HEK293 (cell line): ENCODE data around the gene IFIH1.
A peak's percentile ranks its signal among the peaks of the same experiment; 100 is the strongest.

ENCODE experiments used
- CTCF ChIA-PET: fragments of 350-600 bp; formaldehyde crosslinking; extraction: SDS; loops from one replicate; lab custom pipeline; 2021; ENCODE audit warnings: antibody characterized with exemption; lab: Yijun Ruan, JAX
- POLR2A ChIA-PET: fragments of 300-600 bp; formaldehyde crosslinking; extraction: SDS; loops from one replicate; lab custom pipeline; 2020; ENCODE audit warnings: antibody characterized with exemption, inconsistent platforms; lab: Yijun Ruan, JAX
- H3K27ac ChIP-seq: fragments of 200-500 bp; sonication (Bioruptor generic); 2 replicates; pipeline ENCODE4 v1.5.1; 2014; ENCODE audit warnings: low read depth, low read length, control low read depth, inconsistent platforms; ENCODE audit errors: extremely low read depth
- H3K36me3 ChIP-seq, 2 experiments: fragments of 200-500 bp in 1 of 2; sonication (Bioruptor generic) in 1 of 2; 1 replicate in 1 of 2; 2 replicates in 1 of 2; pipeline ENCODE4 v1.5.1; 2014 to 2017; ENCODE audit warnings: inconsistent platforms in 2 of 2, low read length in 2 of 2; ENCODE audit not compliant: control insufficient read depth in 2 of 2, insufficient read depth in 1 of 2
- H3K4me1 ChIP-seq: fragments of 200-500 bp; sonication (Bioruptor generic); 2 replicates; pipeline ENCODE4 v1.5.1; 2014; ENCODE audit warnings: mild to moderate bottlenecking, low read length, inconsistent platforms; ENCODE audit not compliant: control insufficient read depth, insufficient read depth
- H3K4me3 ChIP-seq: 2 replicates; pipeline ENCODE4 v1.5.1; 2011; ENCODE audit warnings: low read depth, mild to moderate bottlenecking, control low read depth, low read length, moderate library complexity
- H3K9me3 ChIP-seq: fragments of 200-500 bp; sonication (Bioruptor generic); 2 replicates; pipeline ENCODE4 v1.5.1; 2014; ENCODE audit warnings: low read depth, low read length, inconsistent platforms; ENCODE audit not compliant: control insufficient read depth, insufficient read depth
- GLIS1 ChIP-seq: fragments of 450-650 bp; formaldehyde crosslinking; IDR thresholded peaks from 2 replicates; pipeline ENCODE4 v1.5.1; 2016; ENCODE audit warnings: missing biosample characterization, missing genetic modification characterization
- OSR2 ChIP-seq: fragments of 450-650 bp; formaldehyde crosslinking; IDR thresholded peaks from 2 replicates; pipeline ENCODE4 v1.5.1; 2016; ENCODE audit warnings: missing biosample characterization, missing genetic modification characterization
- PRDM6 ChIP-seq: fragments of 450-650 bp; formaldehyde crosslinking; IDR thresholded peaks from 2 replicates; pipeline ENCODE4 v1.5.1; 2017; ENCODE audit warnings: missing biosample characterization, missing genetic modification characterization
- SALL2 ChIP-seq: fragments of 450-650 bp; formaldehyde crosslinking; IDR thresholded peaks from 2 replicates; pipeline ENCODE4 v1.5.0; 2017; ENCODE audit warnings: missing biosample characterization, mild to moderate bottlenecking, missing genetic modification characterization, borderline replicate concordance
- SETDB1 ChIP-seq: IDR thresholded peaks from one replicate; pipeline ENCODE4 v1.6.1; 2017; ENCODE audit warnings: mild to moderate bottlenecking, low read length, moderate library complexity, mixed read lengths; ENCODE audit not compliant: insufficient read length
- WT1 ChIP-seq: fragments of 450-650 bp; formaldehyde crosslinking; IDR thresholded peaks from 2 replicates; pipeline ENCODE4 v1.5.1; 2016; ENCODE audit warnings: missing biosample characterization, missing genetic modification characterization
- ZBTB21 ChIP-seq: fragments of 450-650 bp; formaldehyde crosslinking; IDR thresholded peaks from 2 replicates; pipeline ENCODE4 v1.5.1; 2017; ENCODE audit warnings: missing biosample characterization, missing genetic modification characterization
- ZBTB6 ChIP-seq: fragments of 450-650 bp; formaldehyde crosslinking; IDR thresholded peaks from 2 replicates; pipeline ENCODE4 v1.5.1; 2017; ENCODE audit warnings: missing biosample characterization, missing genetic modification characterization
- ZFP3 ChIP-seq: fragments of 450-650 bp; formaldehyde crosslinking; IDR thresholded peaks from 2 replicates; pipeline ENCODE4 v1.5.1; 2016; ENCODE audit warnings: low read depth, missing biosample characterization, missing genetic modification characterization
- ZFP37 ChIP-seq: fragments of 450-650 bp; formaldehyde crosslinking; IDR thresholded peaks from 2 replicates; pipeline ENCODE4 v1.5.1; 2016; ENCODE audit warnings: missing biosample characterization, missing genetic modification characterization
- ZNF112 ChIP-seq: fragments of 450-650 bp; formaldehyde crosslinking; IDR thresholded peaks from 2 replicates; pipeline ENCODE4 v1.5.0; 2017; ENCODE audit warnings: missing biosample characterization, missing genetic modification characterization
- ZNF121 ChIP-seq: fragments of 450-650 bp; formaldehyde crosslinking; IDR thresholded peaks from 2 replicates; pipeline ENCODE4 v1.5.1; 2016; ENCODE audit warnings: missing biosample characterization, missing genetic modification characterization
- ZNF155 ChIP-seq: fragments of 450-650 bp; formaldehyde crosslinking; IDR thresholded peaks from 2 replicates; pipeline ENCODE4 v1.5.1; 2016; ENCODE audit warnings: missing biosample characterization, missing genetic modification characterization
- ZNF426 ChIP-seq: fragments of 450-650 bp; formaldehyde crosslinking; IDR thresholded peaks from 2 replicates; pipeline ENCODE4 v1.5.1; 2017; ENCODE audit warnings: missing biosample characterization, missing genetic modification characterization, mild to moderate bottlenecking, inconsistent platforms, moderate library complexity
- ZNF514 ChIP-seq: fragments of 450-650 bp; formaldehyde crosslinking; IDR thresholded peaks from 2 replicates; pipeline ENCODE4 v1.5.1; 2016; ENCODE audit warnings: missing biosample characterization, missing genetic modification characterization
- ZNF530 ChIP-seq: fragments of 450-650 bp; formaldehyde crosslinking; IDR thresholded peaks from 2 replicates; pipeline ENCODE4 v1.5.1; 2016; ENCODE audit warnings: low read depth, missing biosample characterization, missing genetic modification characterization
- ZNF548 ChIP-seq: fragments of 450-650 bp; formaldehyde crosslinking; IDR thresholded peaks from 2 replicates; pipeline ENCODE4 v1.5.1; 2016; ENCODE audit warnings: missing biosample characterization, missing genetic modification characterization
- ZNF561 ChIP-seq: fragments of 450-650 bp; IDR thresholded peaks from 2 replicates; pipeline ENCODE4 v1.5.1; 2018; ENCODE audit warnings: missing biosample characterization, missing genetic modification characterization, borderline replicate concordance
- ZNF626 ChIP-seq: fragments of 450-650 bp; sonication (Bioruptor Pico); formaldehyde crosslinking; IDR thresholded peaks from 2 replicates; pipeline ENCODE4 v1.5.1; 2018; ENCODE audit warnings: missing biosample characterization, missing genetic modification characterization, inconsistent platforms
- ZNF654 ChIP-seq: fragments of 450-650 bp; formaldehyde crosslinking; IDR thresholded peaks from 2 replicates; pipeline ENCODE4 v1.5.1; 2016; ENCODE audit warnings: low read depth, missing biosample characterization, missing genetic modification characterization
- ZNF670 ChIP-seq: fragments of 450-650 bp; formaldehyde crosslinking; IDR thresholded peaks from 2 replicates; pipeline ENCODE4 v1.5.1; 2016; ENCODE audit warnings: missing biosample characterization, missing genetic modification characterization, low read depth
- ZNF843 ChIP-seq: fragments of 450-650 bp; formaldehyde crosslinking; IDR thresholded peaks from 2 replicates; pipeline ENCODE4 v1.5.1; 2016; ENCODE audit warnings: missing biosample characterization, missing genetic modification characterization
- ZSCAN5A ChIP-seq: fragments of 450-650 bp; formaldehyde crosslinking; IDR thresholded peaks from 2 replicates; pipeline ENCODE4 v1.5.1; 2016; ENCODE audit warnings: missing biosample characterization, missing genetic modification characterization
- TF ChIP-seq, protein P1 (sequence below): fragments of 450-650 bp; formaldehyde crosslinking; conservative IDR thresholded peaks from 2 replicates; pipeline ENCODE4 v1.5.1; 2016; ENCODE audit warnings: low read depth, missing biosample characterization, missing genetic modification characterization

The IFIH1 gene

GRCh38 chr2:162333968-162334367 is 15.5 kb upstream of the IFIH1 start:
- H3K36me3 ChIP-seq, result no peaks in the 10 kb centered on the region
- no peaks in the 10 kb centered on the region for H3K9me3 ChIP-seq
- H3K4me3 ChIP-seq, result no peak overlapping the region
- TF ChIP-seq, protein P1, sequence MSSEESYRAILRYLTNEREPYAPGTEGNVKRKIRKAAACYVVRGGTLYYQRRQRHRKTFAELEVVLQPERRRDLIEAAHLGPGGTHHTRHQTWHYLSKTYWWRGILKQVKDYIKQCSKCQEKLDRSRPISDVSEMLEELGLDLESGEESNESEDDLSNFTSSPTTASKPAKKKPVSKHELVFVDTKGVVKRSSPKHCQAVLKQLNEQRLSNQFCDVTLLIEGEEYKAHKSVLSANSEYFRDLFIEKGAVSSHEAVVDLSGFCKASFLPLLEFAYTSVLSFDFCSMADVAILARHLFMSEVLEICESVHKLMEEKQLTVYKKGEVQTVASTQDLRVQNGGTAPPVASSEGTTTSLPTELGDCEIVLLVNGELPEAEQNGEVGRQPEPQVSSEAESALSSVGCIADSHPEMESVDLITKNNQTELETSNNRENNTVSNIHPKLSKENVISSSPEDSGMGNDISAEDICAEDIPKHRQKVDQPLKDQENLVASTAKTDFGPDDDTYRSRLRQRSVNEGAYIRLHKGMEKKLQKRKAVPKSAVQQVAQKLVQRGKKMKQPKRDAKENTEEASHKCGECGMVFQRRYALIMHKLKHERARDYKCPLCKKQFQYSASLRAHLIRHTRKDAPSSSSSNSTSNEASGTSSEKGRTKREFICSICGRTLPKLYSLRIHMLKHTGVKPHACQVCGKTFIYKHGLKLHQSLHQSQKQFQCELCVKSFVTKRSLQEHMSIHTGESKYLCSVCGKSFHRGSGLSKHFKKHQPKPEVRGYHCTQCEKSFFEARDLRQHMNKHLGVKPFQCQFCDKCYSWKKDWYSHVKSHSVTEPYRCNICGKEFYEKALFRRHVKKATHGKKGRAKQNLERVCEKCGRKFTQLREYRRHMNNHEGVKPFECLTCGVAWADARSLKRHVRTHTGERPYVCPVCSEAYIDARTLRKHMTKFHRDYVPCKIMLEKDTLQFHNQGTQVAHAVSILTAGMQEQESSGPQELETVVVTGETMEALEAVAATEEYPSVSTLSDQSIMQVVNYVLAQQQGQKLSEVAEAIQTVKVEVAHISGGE (tag by site-specific recombination), result peak; percentile 52; the same call in 1 of the 2 replicates
- TF ChIP-seq ZSCAN5A (tag by site-specific recombination), result no peak
- TF ChIP-seq WT1 (tag by site-specific recombination), result no peak
- TF ChIP-seq SETDB1, result peak; percentile 47
- TF ChIP-seq ZNF155, result no peak
- peak; percentile 35 for TF ChIP-seq ZNF654
- TF ChIP-seq ZNF426 (tag by site-specific recombination), result no peak
- TF ChIP-seq OSR2, result no peak
- no peak for TF ChIP-seq ZNF561 (tag by site-specific recombination)
- H3K4me1 ChIP-seq, result no peaks in the 10 kb centered on the region
- ChIA-PET CTCF (interaction anchor here (0.6 to 1.9 kb wide), 8 partner anchors 12 to 1313 kb away, joined by 3 to 8 read pairs (median 4); partner anchors contain the start of gene IFIH1), POLR2A (no interaction called here)
- H3K27ac ChIP-seq, result no peak overlapping the region

- H3K36me3 ChIP-seq, result no peaks in the 10 kb centered on the region
- H3K4me3 ChIP-seq, result no peak overlapping the region
- no peaks in the 10 kb centered on the region for H3K9me3 ChIP-seq
- H3K4me1 ChIP-seq, result no peaks in the 10 kb centered on the region
- H3K27ac ChIP-seq, result no peak overlapping the region
- ChIA-PET POLR2A (no interaction called here), CTCF (no interaction called here)
- no peak for TF ChIP-seq PRDM6 (tag by site-specific recombination)
- TF ChIP-seq ZFP37 (tag by site-specific recombination), result no peak
- no peak for TF ChIP-seq ZNF112 (tag by site-specific recombination)
- TF ChIP-seq ZNF843 (tag by site-specific recombination), result no peak
- TF ChIP-seq SALL2 (tag by site-specific recombination), result no peak
- no peak for TF ChIP-seq ZNF670 (tag by site-specific recombination)
- TF ChIP-seq ZNF548 (tag by site-specific recombination), result no peak
- no peak for TF ChIP-seq ZBTB21 (tag by site-specific recombination)
- no peak for TF ChIP-seq ZFP3 (tag by site-specific recombination)
- TF ChIP-seq ZNF121, result no peak
- TF ChIP-seq ZNF514 (tag by site-specific recombination), result no peak
- no peak for TF ChIP-seq GLIS1
- TF ChIP-seq ZBTB6 (tag by site-specific recombination), result no peak
- no peak for TF ChIP-seq ZNF626 (tag by site-specific recombination)
- no peak for TF ChIP-seq ZNF530 (tag by site-specific recombination)
Observed at GRCh38 chr2:162330881-162331280, 12.4 kb upstream of the IFIH1 start.
